Peyer's patch (tissue), 4 donors: ENCODE measurements around the gene ZBTB33.

Source experiments
- POLR2A ChIP-seq, 2 donors: fragments of 450-650 bp; IDR thresholded peaks; one replicate each; pipeline ENCODE4 v1.5.1; 2017; ENCODE audit warnings: antibody characterized with exemption in 2 of 2, mild to moderate bottlenecking in 2 of 2, moderate library complexity in 2 of 2
- TF ChIP-seq, protein P1 (sequence below), 6 experiments: fragments of 450-650 bp in 4 of 6; fragments of 200-600 bp in 2 of 6; sonication (generic) in 1 of 6; IDR thresholded peaks; one replicate each; pipeline ENCODE4 v1.5.1; 2017 to 2019; ENCODE audit warnings: antibody characterized with exemption in 6 of 6, mild to moderate bottlenecking in 3 of 6, moderate library complexity in 1 of 6

DNA sequence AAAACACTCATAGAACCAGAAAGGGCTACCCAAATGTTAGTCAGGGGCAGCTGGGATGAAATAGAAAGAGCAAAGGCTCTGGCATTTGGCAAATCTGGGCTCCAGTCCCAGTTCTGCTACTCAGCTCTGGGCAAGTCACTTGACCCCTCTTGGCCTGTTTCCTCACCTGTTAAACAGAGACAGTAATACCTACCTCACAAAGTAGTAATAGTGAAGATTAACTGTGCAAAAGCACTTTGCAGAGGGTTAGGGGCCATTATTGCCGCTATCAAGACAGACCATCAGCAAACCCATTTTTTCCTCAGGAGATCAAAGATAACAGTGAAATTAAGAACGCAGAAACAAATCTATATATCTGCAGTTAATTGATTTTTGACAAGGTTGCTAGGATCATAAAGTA lies 20.6 kb downstream of the ZBTB33 start:
- TF ChIP-seq, protein P1, sequence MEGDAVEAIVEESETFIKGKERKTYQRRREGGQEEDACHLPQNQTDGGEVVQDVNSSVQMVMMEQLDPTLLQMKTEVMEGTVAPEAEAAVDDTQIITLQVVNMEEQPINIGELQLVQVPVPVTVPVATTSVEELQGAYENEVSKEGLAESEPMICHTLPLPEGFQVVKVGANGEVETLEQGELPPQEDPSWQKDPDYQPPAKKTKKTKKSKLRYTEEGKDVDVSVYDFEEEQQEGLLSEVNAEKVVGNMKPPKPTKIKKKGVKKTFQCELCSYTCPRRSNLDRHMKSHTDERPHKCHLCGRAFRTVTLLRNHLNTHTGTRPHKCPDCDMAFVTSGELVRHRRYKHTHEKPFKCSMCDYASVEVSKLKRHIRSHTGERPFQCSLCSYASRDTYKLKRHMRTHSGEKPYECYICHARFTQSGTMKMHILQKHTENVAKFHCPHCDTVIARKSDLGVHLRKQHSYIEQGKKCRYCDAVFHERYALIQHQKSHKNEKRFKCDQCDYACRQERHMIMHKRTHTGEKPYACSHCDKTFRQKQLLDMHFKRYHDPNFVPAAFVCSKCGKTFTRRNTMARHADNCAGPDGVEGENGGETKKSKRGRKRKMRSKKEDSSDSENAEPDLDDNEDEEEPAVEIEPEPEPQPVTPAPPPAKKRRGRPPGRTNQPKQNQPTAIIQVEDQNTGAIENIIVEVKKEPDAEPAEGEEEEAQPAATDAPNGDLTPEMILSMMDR (IDR thresholded peaks at IDR 0.05): no peak
- no peak for TF ChIP-seq POLR2A (IDR thresholded peaks at IDR 0.05)
